Mucosa of descending colon (tissue), 3 donors: ENCODE results near the gene RBM6. TPM values are rescaled to one million over a fixed set of nuclear protein-coding genes. Genes with fewer than 3 reads are reported as not detected.
A peak's percentile ranks its signal among the peaks of the same experiment; 100 is the strongest.

Experiments
- ATAC-seq: fragments of 200-7000 bp; cut with Tn5 transposase; one replicate; pipeline ENCODE4 v1.9.1; 2020; ENCODE audit warnings: mild to moderate bottlenecking, moderate library complexity
- DNase-seq, 3 donors: peaks; one replicate each; pipeline ENCODE4 v3.0.0-alpha.2; 2020
- H3K36me3 ChIP-seq: fragments of 200-600 bp; one replicate; pipeline ENCODE4 v1.8.0; 2021; ENCODE audit warnings: low read depth, mild to moderate bottlenecking
- H3K4me1 ChIP-seq: fragments of 200-600 bp; one replicate; pipeline ENCODE4 v1.8.0; 2021; ENCODE audit warnings: low read depth, mild to moderate bottlenecking
- H3K4me3 ChIP-seq: fragments of 200-600 bp; one replicate; pipeline ENCODE4 v1.8.0; 2021; ENCODE audit warnings: mild to moderate bottlenecking
- H3K9me3 ChIP-seq: fragments of 200-600 bp; one replicate; pipeline ENCODE4 v1.8.0; 2021; ENCODE audit warnings: mild to moderate bottlenecking
- CTCF ChIP-seq: fragments of 200-600 bp; IDR thresholded peaks from one replicate; pipeline ENCODE4 v1.8.0; 2022; ENCODE audit warnings: antibody characterized with exemption, mild to moderate bottlenecking
- intact Hi-C, 2 donors: fragments of 100-400 bp; cut with DNase I in 1 of 2; cut with micrococcal nuclease in 1 of 2; formaldehyde crosslinking; loops; one replicate each; pipeline versions ENCODE4 v1.11.0 to v1.11.1; 2022; cut with DNase I, micrococcal nuclease
- total RNA-seq, 3 donors: library from RNA; stranded (reverse); fragmentation: NEBNext Ultra II Directional in 2 of 3; extraction: Animal tissue kit (Norgen Biotek cat#: 25700) in 2 of 3; gene quantifications; one replicate each; pipeline versions ENCODE4 v1.2.1 to v1.2.4, GENCODE V29; 2021 to 2023
- donor health status: DM: no; HTN: no; CAD: no; lungs with moderate emphysema.
- donor health status: DM: no; HTN: no; CAD: no.
- donor health status: DM: no; HTN: yes; CAD: no.

The RBM6 gene
- total RNA-seq, 3 donors from 2014 or later, result 75.6 to 124 (median 112) TPM

GRCh38 chr3:50120364-50121071 is 180.6 kb downstream of the RBM6 start:
- no peaks in the 10 kb centered on the region for H3K4me1 ChIP-seq
- H3K36me3 ChIP-seq, result peaks cover 4% of the 10 kb centered on the region
- no peaks in the 10 kb centered on the region for H3K9me3 ChIP-seq
- no peak overlapping the region for H3K4me3 ChIP-seq
- ATAC-seq (no peak), DNase-seq (no peak)
- intact Hi-C loops, result loop anchor here (1.0 to 5.0 kb wide), 2 partner anchors 67 to 70 kb away; no protein-coding TSS in a partner anchor
- no peak for TF ChIP-seq CTCF

GRCh38 chr3:50121072-50122032 is 181.4 kb downstream of the RBM6 start:
- no peaks in the 10 kb centered on the region for H3K36me3 ChIP-seq
- H3K9me3 ChIP-seq, result no peaks in the 10 kb centered on the region
- TF ChIP-seq CTCF, result peak; percentile 41
- intact Hi-C loops, result loop anchor here (1.0 to 5.0 kb wide), 2 partner anchors 66 to 69 kb away; no protein-coding TSS in a partner anchor
- peak; percentile 86 for ATAC-seq
- no peak overlapping the region for H3K4me3 ChIP-seq
- H3K4me1 ChIP-seq, result no peaks in the 10 kb centered on the region
- DNase-seq, result peak; percentile 73 to 82 (median 78)

GRCh38 chr3:50122071-50122470 is 182.1 kb downstream of the RBM6 start:
- ATAC-seq, result peak; percentile 14

GRCh38 chr3:50122661-50123391 is 182.9 kb downstream of the RBM6 start:
- Histone ChIP-seq H3K9me3 (no peaks in the 10 kb centered on the region), H3K4me3 (no peak overlapping the region), H3K4me1 (no peaks in the 10 kb centered on the region), H3K36me3 (no peaks in the 10 kb centered on the region)
- intact Hi-C loops, result loop anchor here in 1 of 2 donors (5.0 kb wide), 1 partner anchor 64 kb away; no protein-coding TSS in a partner anchor
- TF ChIP-seq CTCF, result no peak
- ATAC-seq, result no peak
- no peak for DNase-seq

More at GRCh38 chr3:50122071-50122470, 182.1 kb downstream of the RBM6 start:
- no peak for DNase-seq
- intact Hi-C loops, result loop anchor here in 1 of 2 donors (5.0 kb wide), 1 partner anchor 65 kb away; no protein-coding TSS in a partner anchor
- Histone ChIP-seq H3K4me1 (no peaks in the 10 kb centered on the region), H3K4me3 (no peak overlapping the region), H3K9me3 (no peaks in the 10 kb centered on the region), H3K36me3 (no peaks in the 10 kb centered on the region)
- no peak for TF ChIP-seq CTCF

GRCh38 chr3:50123394-50124051 is 183.6 kb downstream of the RBM6 start:
- intact Hi-C loops, result loop anchor here in 1 of 2 donors (5.0 kb wide), 1 partner anchor 64 kb away; no protein-coding TSS in a partner anchor
- H3K4me3 ChIP-seq, result no peak overlapping the region
- DNase-seq, result no peak

More at GRCh38 chr3:50123394-50124051, 183.6 kb downstream of the RBM6 start:
- Histone ChIP-seq H3K4me1 (no peaks in the 10 kb centered on the region), H3K36me3 (no peaks in the 10 kb centered on the region), H3K9me3 (no peaks in the 10 kb centered on the region)
- no peak for TF ChIP-seq CTCF
- peak; percentile 10 for ATAC-seq
